ENCODE measurements around the gene ZER1.
"Not testable (repeated sequence)": the region's sequence is repeated elsewhere in the genome, so short reads cannot be mapped to it uniquely, and the experiment has no call there.

The ZER1 gene

DNA sequence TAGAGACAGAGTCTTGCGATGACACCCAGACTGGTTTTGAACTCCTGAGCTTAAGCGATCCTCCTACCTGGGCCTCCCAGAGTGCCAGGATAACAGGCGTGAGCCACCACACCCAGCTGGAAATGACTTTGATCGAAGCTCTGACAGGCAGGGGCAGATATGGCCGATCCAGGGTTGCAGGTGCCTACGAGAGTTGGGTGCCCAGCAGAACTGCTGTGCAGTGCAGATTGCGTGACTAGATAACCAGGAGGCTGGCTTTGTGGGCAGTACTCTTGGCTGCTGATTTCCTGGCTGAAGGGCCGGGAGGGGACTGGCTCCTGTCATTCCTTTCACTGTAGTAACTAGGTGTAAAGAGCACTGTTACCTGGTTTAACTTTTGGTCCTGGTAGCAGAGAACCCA is 27.2 kb upstream of the ZER1 start:
- no peak for ATAC-seq
- no peak overlapping the region for H3K4me3 Mint-ChIP-seq
- H3K27me3 Mint-ChIP-seq, result no peaks in the 10 kb centered on the region
- no peak overlapping the region for H3K27ac Mint-ChIP-seq
- H3K4me1 Mint-ChIP-seq, result no peaks in the 10 kb centered on the region
- H3K9me3 Mint-ChIP-seq, result no peaks in the 10 kb centered on the region
- DNase-seq, result no peak

DNA sequence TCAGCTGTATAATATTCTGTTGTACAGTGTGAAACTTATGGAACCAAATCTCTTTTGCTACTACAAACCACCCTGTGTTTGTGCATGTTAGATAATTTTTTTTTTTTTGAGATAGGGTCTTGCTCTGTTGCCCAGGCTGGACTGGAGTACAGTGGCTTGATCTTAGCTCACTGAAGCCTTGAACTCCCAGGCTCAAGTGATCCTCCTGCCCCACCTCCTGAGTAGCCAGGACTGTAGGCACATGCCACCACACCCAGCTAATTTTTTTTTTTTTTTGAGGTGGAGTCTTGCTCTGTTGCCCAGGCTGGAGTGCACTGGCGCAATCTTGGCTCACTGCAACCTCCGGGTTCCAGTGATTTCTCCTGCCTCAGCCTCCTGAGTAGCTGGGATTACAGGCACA is 23.2 kb upstream of the ZER1 start:
- H3K9me3 Mint-ChIP-seq, H3K4me3 Mint-ChIP-seq, H3K27me3 Mint-ChIP-seq, ATAC-seq, DNase-seq, H3K4me1 Mint-ChIP-seq, H3K27ac Mint-ChIP-seq: not testable (repeated sequence)

DNA sequence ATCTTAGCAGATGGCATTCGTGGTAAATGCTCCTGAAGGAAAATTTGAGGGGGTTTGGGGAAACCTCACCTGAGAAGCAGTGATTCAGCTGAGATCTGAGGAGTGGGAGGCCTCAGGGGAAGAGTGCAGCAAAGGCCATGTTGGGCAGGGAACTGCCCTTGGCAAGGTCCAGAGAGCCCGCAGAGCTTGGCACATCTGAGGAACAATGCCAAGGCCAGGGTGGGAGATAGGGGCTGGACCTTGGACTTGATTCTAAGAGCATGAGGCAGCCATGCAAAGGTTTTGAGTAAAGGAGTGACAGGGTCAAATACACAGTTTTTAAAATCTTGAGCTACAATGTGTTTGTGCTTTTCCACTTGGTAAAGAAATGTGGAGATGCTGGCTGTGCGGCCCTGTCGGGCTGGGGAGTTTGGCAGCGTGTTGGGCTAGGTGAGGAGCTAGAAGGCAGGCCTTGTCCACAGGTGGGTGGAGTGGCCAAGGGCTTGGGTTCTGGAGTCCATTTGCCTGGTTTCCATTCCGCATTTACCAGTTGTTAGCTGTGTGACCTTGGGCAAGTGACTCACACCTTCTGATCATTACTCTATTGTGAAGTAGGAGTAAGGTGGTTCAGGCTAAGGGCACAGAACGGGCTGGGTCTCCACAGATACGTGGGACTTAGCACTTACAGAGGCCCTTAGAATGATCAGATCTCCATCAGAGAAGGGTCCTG is 21.4 kb upstream of the ZER1 start:
- peaks cover 20% of the 10 kb centered on the region for H3K4me1 Mint-ChIP-seq
- H3K27ac Mint-ChIP-seq, result peak overlapping the region in 1 of 2 donors; percentile 81
- H3K27me3 Mint-ChIP-seq, result no peaks in the 10 kb centered on the region
- DNase-seq (no peak), ATAC-seq (no peak)
- no peak overlapping the region for H3K4me3 Mint-ChIP-seq
- H3K9me3 Mint-ChIP-seq, result no peaks in the 10 kb centered on the region

DNA sequence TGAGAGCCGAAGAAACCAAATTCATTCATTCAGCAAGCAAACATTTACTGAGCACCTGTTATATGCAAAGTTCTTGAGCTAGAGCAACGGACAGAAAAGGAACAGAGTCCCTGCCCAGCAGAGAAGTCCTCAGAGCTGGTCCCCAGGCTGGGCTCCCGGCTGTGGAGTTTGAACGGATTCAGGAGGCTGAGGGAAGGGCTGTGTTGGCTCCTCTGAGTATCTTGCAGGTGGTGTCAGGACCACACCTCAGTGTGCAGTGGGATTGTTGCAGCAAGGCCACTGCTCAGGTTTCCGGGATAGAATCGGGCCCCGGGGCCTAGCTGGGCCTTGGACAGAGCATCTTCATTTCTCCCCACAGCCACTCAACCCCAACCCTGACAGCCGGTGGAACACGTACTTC is 20.4 kb upstream of the ZER1 start:
- no peak for DNase-seq
- no peak overlapping the region for H3K4me3 Mint-ChIP-seq
- no peak overlapping the region for H3K27ac Mint-ChIP-seq
- ATAC-seq, result no peak
- H3K4me1 Mint-ChIP-seq, result peaks cover 25% of the 10 kb centered on the region
- H3K27me3 Mint-ChIP-seq, result no peaks in the 10 kb centered on the region
- H3K9me3 Mint-ChIP-seq, result no peaks in the 10 kb centered on the region

DNA sequence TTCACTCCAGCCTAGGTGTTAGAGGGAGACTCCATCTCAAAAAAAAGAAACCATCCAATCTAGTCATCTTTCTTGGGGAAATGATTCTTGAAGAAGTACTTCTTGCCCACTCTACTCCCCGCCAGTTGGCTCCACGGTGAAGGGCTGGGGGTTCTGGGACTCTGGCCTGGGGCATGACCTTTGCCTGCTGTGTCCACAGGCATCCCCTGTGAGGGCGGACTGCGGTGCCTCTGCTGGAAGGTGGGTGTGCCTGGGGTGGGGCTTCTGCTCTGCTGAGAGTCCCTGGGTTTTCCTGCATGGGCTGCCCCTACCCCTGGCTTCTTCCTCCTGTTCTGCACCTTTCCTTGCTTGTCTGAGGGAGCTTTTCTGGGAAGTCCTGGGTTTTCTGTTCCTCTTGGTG is 18.8 kb upstream of the ZER1 start:
- H3K4me3 Mint-ChIP-seq, result no peak overlapping the region
- DNase-seq (no peak), ATAC-seq (no peak)
- peaks cover 31% of the 10 kb centered on the region for H3K4me1 Mint-ChIP-seq
- H3K9me3 Mint-ChIP-seq, result no peaks in the 10 kb centered on the region
- H3K27ac Mint-ChIP-seq, result peak overlapping the region; percentile 19 to 42
- no peaks in the 10 kb centered on the region for H3K27me3 Mint-ChIP-seq

DNA sequence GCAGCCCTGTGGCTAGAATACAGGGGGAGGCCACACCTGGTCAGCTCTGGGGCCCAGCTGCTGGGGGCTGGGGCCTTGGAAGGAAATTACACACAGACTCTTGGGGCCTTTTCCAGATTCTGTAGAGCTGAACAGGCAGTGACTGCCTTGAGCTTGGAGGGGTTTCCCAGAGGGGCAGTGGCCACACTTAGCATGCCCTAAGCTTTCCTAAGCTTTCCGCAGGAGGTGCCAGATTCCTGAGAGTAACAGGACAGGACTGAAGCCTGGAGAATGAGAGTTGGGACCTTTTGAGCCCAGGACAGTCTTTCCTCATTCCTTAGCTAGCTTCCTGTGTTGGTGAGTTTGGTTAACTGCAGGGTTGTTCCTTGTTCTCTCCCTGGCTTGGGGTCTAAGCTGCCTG is 16.7 kb upstream of the ZER1 start:
- Mint-ChIP-seq H3K27ac (peak overlapping the region in 1 of 2 donors; percentile 98), H3K4me1 (peaks cover 35% of the 10 kb centered on the region), H3K4me3 (peak overlapping the region; percentile 99), H3K9me3 (no peaks in the 10 kb centered on the region), H3K27me3 (no peaks in the 10 kb centered on the region)
- DNase-seq, result no peak
- no peak for ATAC-seq

DNA sequence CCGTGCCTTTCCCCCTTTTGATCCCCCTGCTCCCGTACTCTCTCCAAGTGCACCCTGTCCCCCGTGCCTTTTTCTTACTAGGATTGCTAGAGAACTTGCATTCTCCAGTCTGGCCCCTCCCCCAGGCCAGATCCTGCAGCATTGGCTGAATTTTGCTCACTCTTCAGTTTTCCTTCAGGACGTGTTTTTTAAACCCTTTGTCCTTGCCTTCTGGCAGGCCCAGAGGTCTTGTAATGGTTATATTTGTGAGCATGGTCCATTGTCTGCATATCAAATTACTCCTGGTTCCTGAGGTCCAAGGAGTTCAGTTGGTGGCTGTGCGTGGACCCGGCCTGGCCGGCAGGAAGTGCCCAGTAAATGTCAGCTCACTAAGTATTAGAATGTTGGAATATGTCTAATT is 15.9 kb upstream of the ZER1 start:
- no peak for ATAC-seq
- Mint-ChIP-seq H3K9me3 (no peaks in the 10 kb centered on the region), H3K27me3 (no peaks in the 10 kb centered on the region), H3K4me3 (peak overlapping the region; percentile 99), H3K4me1 (peaks cover 34% of the 10 kb centered on the region), H3K27ac (peak overlapping the region; percentile 96 to 98)
- DNase-seq, result no peak

DNA sequence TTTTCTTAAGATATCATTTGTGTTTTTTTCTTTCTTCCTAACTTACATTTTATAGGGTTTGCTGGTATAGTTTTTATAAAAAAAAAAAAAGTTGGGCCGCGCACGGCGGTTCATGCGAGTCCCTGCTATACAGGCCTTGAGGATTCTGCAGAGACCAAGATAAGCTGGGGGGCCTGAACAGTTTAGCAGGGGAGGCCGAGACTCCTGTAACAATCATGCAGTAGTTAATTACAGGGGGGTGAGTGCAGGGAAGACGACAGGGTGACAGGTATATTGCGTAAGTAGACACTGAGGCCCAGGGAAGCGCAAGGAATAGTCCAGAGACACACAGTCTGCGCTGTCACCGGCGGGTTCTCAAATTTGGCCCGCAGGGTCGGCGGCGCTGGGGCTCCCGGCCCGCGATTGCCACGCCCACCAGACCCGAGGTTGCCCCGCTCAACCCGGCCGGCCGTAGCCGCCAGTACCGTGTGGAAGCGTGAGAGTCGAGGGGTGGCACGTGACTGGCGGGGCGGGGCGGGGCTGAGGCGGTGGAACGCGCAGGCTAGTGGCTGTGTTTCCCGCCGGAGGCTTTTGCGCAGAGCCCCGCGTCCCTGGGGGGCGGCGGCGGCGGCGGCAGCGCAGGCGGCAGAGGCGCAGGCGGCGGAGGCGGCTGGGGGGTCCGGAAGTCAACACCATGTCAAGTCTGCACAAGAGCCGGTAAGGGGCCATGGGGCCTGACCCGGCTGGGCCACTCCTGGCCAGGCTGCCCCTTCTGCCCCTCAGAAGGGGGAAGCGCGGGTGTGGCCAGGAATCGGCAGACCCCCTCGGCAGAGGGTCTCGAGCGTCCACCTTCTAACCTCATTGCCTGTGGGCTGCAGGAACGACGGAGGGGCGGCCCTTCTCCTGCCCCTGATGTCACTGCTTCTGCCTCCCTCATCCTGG is 15.2 kb upstream of the ZER1 start, which contains the start of gene TBC1D13:
TBC1D13 (plus strand) TSS at position 573 of the 921 bp plus-strand sequence; CDS start at position 674, 101 bp downstream.
- DNase-seq (peak; percentile 91 to 92), ATAC-seq (peak; percentile 98)
- H3K27me3 Mint-ChIP-seq, result no peaks in the 10 kb centered on the region
- peaks cover 32% of the 10 kb centered on the region for H3K4me1 Mint-ChIP-seq
- peak within 1 kb of the TSS; percentile 96 to 98 for H3K27ac Mint-ChIP-seq
- H3K4me3 Mint-ChIP-seq, result peak within 1 kb of the TSS; percentile 99
- no peaks in the 10 kb centered on the region for H3K9me3 Mint-ChIP-seq

DNA sequence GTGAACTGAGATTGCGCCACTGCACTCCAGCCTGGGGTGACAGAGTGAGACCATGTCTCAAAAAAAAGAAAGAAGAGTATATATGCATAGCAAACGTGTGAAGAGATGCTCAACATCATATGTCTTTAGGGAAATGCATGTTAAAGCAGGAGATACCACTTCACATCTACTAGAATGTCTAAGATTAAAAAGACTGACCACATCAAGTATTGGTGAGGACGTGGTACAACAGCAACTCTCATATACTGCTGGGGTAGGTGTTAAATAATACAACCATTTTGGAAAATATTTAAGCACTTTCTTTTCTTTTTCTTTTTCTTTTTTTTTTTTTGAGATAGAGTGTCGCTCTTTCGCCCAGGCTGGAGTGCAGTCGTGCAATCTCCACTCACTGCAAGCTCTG is 13.7 kb upstream of the ZER1 start:
- Mint-ChIP-seq H3K27ac (no peak overlapping the region), H3K4me1 (peaks cover 32% of the 10 kb centered on the region), H3K27me3 (no peaks in the 10 kb centered on the region), H3K9me3 (no peaks in the 10 kb centered on the region), H3K4me3 (no peak overlapping the region)
- no peak for DNase-seq
- ATAC-seq, result no peak

DNA sequence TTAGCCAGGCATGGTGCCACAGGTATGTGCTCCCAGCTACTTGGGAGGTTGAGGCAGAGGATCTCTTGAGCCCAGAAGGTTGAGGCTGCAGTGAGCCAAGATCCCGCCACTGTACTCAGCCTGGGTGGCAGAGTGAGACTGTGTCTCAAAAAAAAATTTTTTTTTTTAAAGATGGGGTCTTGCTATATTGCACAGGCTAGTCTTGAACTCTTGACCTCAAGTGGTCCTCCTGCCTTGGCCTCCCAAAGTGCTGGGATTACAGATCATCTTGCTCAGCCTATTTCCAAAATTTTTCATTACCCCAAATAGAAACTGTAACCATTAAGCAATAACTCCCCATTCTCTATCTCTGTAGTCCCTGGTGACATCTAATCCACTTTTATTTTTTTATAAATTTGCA is 10.9 kb upstream of the ZER1 start:
- no peak for DNase-seq
- no peaks in the 10 kb centered on the region for H3K9me3 Mint-ChIP-seq
- no peaks in the 10 kb centered on the region for H3K27me3 Mint-ChIP-seq
- no peak overlapping the region for H3K27ac Mint-ChIP-seq
- H3K4me3 Mint-ChIP-seq, result no peak overlapping the region
- H3K4me1 Mint-ChIP-seq, result peaks cover 16% of the 10 kb centered on the region
- ATAC-seq, result no peak

DNA sequence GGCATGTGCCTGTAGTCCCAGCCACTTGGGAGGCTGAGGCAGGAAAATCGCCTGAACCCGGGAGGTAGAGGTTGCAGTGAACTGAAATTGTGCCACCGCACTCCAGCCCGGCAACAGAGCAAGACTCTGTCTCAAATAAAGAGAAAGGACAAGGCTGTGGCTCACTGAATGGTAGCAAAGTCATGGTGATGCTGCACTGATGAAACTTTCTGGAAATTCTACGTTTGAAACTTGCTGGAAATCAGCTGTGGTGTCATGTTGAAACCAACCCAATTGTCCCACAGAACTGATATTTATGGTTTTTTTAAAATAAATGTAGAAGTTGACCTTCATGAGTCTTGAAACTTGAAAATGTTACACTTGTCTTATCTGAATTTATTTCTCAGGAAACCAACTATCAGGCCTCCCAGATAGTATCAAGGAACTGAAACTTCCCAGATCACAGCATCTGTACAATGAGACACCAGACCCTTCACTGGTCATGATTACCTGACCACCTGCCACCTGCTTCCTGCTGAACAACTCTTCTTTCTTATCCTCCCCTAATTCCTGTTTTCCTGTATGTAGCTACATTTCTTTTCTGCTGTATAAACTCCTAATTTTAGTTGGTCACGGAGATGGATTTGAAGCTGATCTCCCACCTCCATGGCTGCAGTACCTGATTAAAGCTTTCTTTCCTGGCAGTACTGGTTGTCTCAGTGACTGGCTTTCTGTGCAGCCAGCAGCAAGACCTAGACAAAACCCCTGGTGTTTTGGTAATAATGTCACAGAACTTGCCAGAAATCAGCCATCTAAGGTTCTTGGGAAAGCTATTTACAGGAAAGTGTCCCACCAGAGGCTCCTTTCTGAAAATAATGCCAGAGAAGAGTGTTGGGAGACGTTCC is 9.7 kb upstream of the ZER1 start:
- Mint-ChIP-seq H3K4me1 (peaks cover 11% of the 10 kb centered on the region), H3K4me3 (no peak overlapping the region), H3K9me3 (no peaks in the 10 kb centered on the region), H3K27me3 (no peaks in the 10 kb centered on the region), H3K27ac (no peak overlapping the region)
- DNase-seq (no peak), ATAC-seq (no peak)

DNA sequence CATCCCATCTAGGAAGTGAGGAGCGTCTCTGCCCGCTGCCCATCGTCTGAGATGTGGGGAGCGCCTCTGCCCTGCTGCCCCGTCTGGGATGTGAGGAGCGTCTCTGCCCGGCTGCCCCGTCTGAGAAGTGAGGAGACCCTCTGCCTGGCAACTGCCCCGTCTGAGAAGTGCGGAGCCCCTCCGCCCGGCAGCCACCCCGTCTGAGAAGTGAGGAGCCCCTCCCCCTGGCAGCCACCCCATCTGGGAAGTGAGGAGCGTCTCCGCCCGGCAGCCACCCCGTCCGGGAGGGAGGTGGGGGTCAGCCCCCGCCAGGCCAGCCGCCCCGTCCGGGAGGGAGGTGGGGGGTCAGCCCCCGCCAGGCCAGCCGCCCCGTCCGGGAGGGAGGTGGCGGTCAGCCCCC is 8.4 kb upstream of the ZER1 start:
- H3K4me3 Mint-ChIP-seq, ATAC-seq, H3K9me3 Mint-ChIP-seq, H3K27ac Mint-ChIP-seq, H3K27me3 Mint-ChIP-seq, DNase-seq: not testable (repeated sequence)
- peaks cover 10% of the 10 kb centered on the region for H3K4me1 Mint-ChIP-seq

DNA sequence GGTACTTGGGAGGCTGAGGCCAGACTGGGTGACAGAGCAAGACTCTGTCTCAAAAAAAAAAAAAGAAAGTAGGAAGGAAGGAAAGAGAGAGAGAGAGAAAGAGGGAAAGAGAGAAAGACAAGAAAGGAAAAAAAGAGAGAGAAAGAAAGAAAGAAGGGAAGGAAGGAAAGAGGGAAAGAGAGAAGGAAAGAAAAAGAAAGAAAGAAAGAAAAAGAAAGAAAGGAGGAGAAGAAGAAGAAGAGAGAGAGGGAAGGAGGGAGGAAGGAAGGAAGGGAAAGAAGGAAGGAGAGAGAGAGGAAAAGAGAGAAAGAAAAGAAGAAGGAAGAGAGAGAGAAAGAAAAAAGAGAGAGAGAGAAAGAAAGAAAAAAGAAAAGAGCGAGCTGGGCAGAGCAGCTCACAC is 3.1 kb upstream of the ZER1 start:
- ATAC-seq, result no peak

DNA sequence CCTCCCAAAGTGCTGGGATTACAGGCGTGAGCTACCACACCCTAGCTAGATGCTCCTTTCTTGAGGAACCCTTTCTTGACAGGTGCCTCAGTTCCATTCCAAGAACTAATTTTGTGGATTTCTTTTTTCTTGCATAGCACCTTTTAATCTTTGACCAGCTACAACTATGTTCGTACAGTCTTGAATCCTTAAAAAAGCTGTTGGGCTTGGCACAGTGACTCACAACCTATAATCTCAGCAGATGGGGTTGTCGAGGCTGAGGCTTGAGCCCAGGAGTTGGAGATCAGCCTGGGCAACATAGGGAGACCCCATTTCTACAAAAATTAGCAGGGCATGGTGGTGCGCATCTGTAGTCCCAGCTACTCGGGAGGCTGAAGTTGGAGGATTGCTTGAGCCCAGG is 1.3 kb upstream of the ZER1 start:
- H3K27me3 Mint-ChIP-seq, result no peaks in the 10 kb centered on the region
- H3K27ac Mint-ChIP-seq, result peak overlapping the region in 1 of 2 donors; percentile 29
- DNase-seq (no peak), ATAC-seq (no peak)
- peak overlapping the region in 1 of 2 donors; percentile 12 for H3K4me3 Mint-ChIP-seq
- peaks cover 22% of the 10 kb centered on the region for H3K4me1 Mint-ChIP-seq
- peaks cover 0 to 10% of the 10 kb centered on the region in 2 donors for H3K9me3 Mint-ChIP-seq

More for the DNA sequence above, 3.1 kb upstream of the ZER1 start:
- peaks cover 19% of the 10 kb centered on the region for H3K4me1 Mint-ChIP-seq
- H3K9me3 Mint-ChIP-seq, result peaks cover 0 to 10% of the 10 kb centered on the region in 2 donors
- no peaks in the 10 kb centered on the region for H3K27me3 Mint-ChIP-seq
- H3K27ac Mint-ChIP-seq, result peak overlapping the region in 1 of 2 donors; percentile 79
- DNase-seq, result no peak
- H3K4me3 Mint-ChIP-seq, result no peak overlapping the region

DNA sequence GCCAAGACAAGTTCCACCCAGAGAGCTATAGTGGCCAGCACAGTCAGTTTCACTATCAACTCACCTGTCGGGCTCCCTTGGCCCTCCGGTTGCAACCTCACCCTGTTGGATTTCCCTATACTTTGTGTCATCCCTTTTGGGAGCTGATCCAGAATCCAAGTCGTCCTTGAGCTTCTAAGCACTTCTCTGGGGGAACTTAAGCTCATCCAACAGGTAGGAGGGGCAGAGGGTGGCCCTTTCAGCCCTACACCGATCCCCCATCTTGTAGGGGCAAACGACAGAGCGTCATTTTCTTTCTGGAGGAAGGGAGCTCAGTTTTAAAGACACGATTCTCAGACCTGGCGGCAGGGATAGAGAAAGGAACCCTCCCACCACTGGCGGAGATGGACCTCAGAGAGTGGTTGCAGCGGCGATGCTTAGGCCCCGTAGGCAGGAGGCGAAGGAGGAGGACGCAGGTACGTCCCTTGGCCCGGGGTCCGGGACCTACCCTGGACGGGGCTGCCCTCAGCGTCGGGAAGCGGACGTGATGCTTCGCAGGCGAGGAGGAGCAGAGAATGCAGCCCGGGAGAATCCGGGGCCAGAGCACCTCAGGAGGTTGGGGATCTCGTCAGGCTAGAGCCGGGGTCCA is 519 bp downstream of the ZER1 start:
- Mint-ChIP-seq H3K27me3 (no peaks in the 10 kb centered on the region), H3K27ac (peak overlapping the region; percentile 97 to 99), H3K4me1 (peaks cover 22% of the 10 kb centered on the region), H3K4me3 (peak overlapping the region; percentile 96 to 98), H3K9me3 (peaks cover 0 to 10% of the 10 kb centered on the region in 2 donors)
- DNase-seq (no peak), ATAC-seq (peak; percentile 39)

Data from stimulated activated naive CD8-positive, alpha-beta T cell treated with anti-CD3 and anti-CD28 coated beads, Interleukin-15, amount 100 ng/mL, for 72 hours (primary cell).